HCT116 (cell line): ENCODE results near the gene PRPF40B. TPM values are rescaled to one million over a fixed set of nuclear protein-coding genes. Genes with fewer than 3 reads are reported as not detected.
A peak's percentile ranks its signal among the peaks of the same experiment; 100 is the strongest.

Experiments
- ATAC-seq: fragments of 200-7000 bp; cut with Tn5 transposase; 2 replicates; pipeline ENCODE4 v1.9.1; 2020; ENCODE audit warnings: mild to moderate bottlenecking, moderate library complexity
- BruUV-seq: library from RNA; stranded (reverse); fragments of 400-500 nt; replicated peaks from 2 replicates; lab custom pipeline; 2021; lab: Mats Ljungman, UMichigan
- CTCF ChIA-PET: fragments of 300-600 bp; sonication (Branson Sonifier 250); formaldehyde crosslinking; loops from one replicate; lab custom pipeline; 2021; ENCODE audit warnings: antibody characterized with exemption; lab: Charles Lee
- POLR2A ChIA-PET: fragments of 300-600, 350-600 bp; sonication (Branson Sonifier 250); formaldehyde crosslinking; loops from one replicate; lab custom pipeline; 2021; ENCODE audit warnings: antibody characterized with exemption; lab: Charles Lee
- RAD21 ChIA-PET, 2 experiments: fragments of 300-600 bp; sonication (Branson Sonifier 250); formaldehyde crosslinking; loops; one replicate each; lab custom pipeline; 2023; ENCODE audit warnings: low total read pairs in 2 of 2; ENCODE audit not compliant: uncharacterized antibody in 2 of 2, unreplicated experiment in 2 of 2, low non-redundant PET in 1 of 2; lab: Charles Lee
- DNase-seq: peaks from one replicate; pipeline ENCODE4 v3.0.0-alpha.2; 2010; ENCODE audit warnings: low read depth, low spot score
- H2AFZ ChIP-seq: fragments of 200-600 bp; shearing (Covaris generic), sonication (generic); 2 replicates; pipeline ENCODE4 v1.6.1; 2017; ENCODE audit warnings: low read depth, mixed run types, mixed read lengths, antibody characterized with exemption, low read length; ENCODE audit not compliant: poor library complexity, severe bottlenecking
- H3K27ac ChIP-seq: 2 replicates; pipeline ENCODE4 v1.5.1; 2012; ENCODE audit warnings: low read depth, low read length
- H3K27me3 ChIP-seq: fragments of 200-600 bp; sonication (generic); 2 replicates; pipeline ENCODE4 v1.6.1; 2016; ENCODE audit warnings: mixed run types, low read length, mixed read lengths; ENCODE audit not compliant: insufficient read depth
- H3K36me3 ChIP-seq, 2 experiments: fragments of 200-500 bp in 1 of 2; fragments of 200-600 bp in 1 of 2; sonication (Bioruptor generic) in 1 of 2; sonication (generic) in 1 of 2; 2 replicates each; pipeline versions ENCODE4 v1.5.1 to v1.6.1; 2014 to 2016; ENCODE audit warnings: low read length in 2 of 2, inconsistent platforms in 1 of 2, mixed read lengths in 1 of 2, mixed run types in 1 of 2; ENCODE audit not compliant: insufficient read depth in 2 of 2, control insufficient read depth in 1 of 2
- H3K4me1 ChIP-seq, 2 experiments: fragments of 200-600 bp in 1 of 2; sonication (generic) in 1 of 2; 2 replicates each; pipeline versions ENCODE4 v1.5.1 to v1.6.1; 2012 to 2017; ENCODE audit warnings: low read length in 2 of 2, inconsistent platforms in 1 of 2, mild to moderate bottlenecking in 1 of 2, mixed read lengths in 1 of 2, mixed run types in 1 of 2, moderate library complexity in 1 of 2; ENCODE audit not compliant: insufficient read depth in 2 of 2, control insufficient read depth in 1 of 2
- H3K4me2 ChIP-seq: fragments of 200-600 bp; sonication (generic); 2 replicates; pipeline ENCODE4 v1.6.1; 2017; ENCODE audit warnings: mixed run types, low read length, mixed read lengths
- H3K4me3 ChIP-seq, 2 experiments: fragments of 200-600 bp in 1 of 2; sonication (generic) in 1 of 2; replicated peaks in 1 of 2; 2 replicates each; pipeline ENCODE4 v1.5.1; 2011 to 2016; ENCODE audit warnings: low read length in 2 of 2, control low read depth in 1 of 2, low read depth in 1 of 2, mild to moderate bottlenecking in 1 of 2, mixed read lengths in 1 of 2, mixed run types in 1 of 2
- H3K79me2 ChIP-seq: fragments of 200-600 bp; sonication (generic); 2 replicates; pipeline ENCODE4 v1.6.1; 2017; ENCODE audit warnings: mild to moderate bottlenecking, mixed run types, low read length, moderate library complexity, mixed read lengths; ENCODE audit not compliant: insufficient read depth
- H3K9ac ChIP-seq: fragments of 200-600 bp; sonication (generic); 2 replicates; pipeline ENCODE4 v1.6.1; 2016; ENCODE audit warnings: low read length, mixed read lengths
- H3K9me2 ChIP-seq: fragments of 200-600 bp; sonication (generic), shearing (Covaris generic); 2 replicates; pipeline ENCODE4 v1.6.1; 2017; ENCODE audit warnings: mixed run types, mild to moderate bottlenecking, moderate library complexity; ENCODE audit not compliant: insufficient read depth
- H3K9me3 ChIP-seq, 2 experiments: fragments of 200-500 bp in 1 of 2; fragments of 200-600 bp in 1 of 2; sonication (Bioruptor generic) in 1 of 2; sonication (generic) in 1 of 2; 2 replicates each; pipeline ENCODE4 v1.6.1; 2014 to 2017; ENCODE audit warnings: low read length in 2 of 2, mixed read lengths in 2 of 2, inconsistent platforms in 1 of 2, low read depth in 1 of 2, mild to moderate bottlenecking in 1 of 2, mixed run types in 1 of 2, moderate library complexity in 1 of 2; ENCODE audit not compliant: control insufficient read depth in 1 of 2, insufficient read depth in 1 of 2
- H4K20me1 ChIP-seq: fragments of 200-600 bp; sonication (generic), shearing (Covaris generic); 2 replicates; pipeline ENCODE4 v1.6.1; 2017; ENCODE audit warnings: mixed run types, mild to moderate bottlenecking, moderate library complexity; ENCODE audit not compliant: insufficient read depth
- POLR2A ChIP-seq: IDR thresholded peaks from 2 replicates; pipeline ENCODE4 v1.7.0; 2011; ENCODE audit warnings: borderline replicate concordance; ENCODE audit not compliant: insufficient read depth, insufficient read length; ENCODE audit errors: extremely low read depth
- RAD21 ChIP-seq: IDR thresholded peaks from 2 replicates; pipeline ENCODE4 v1.6.1; 2012; ENCODE audit warnings: low read depth, mild to moderate bottlenecking
- intact Hi-C: fragments of 100-400 bp; cut with micrococcal nuclease; formaldehyde crosslinking; loops from 2 replicates; pipeline ENCODE4 v1.10.0; 2022
- total RNA-seq: library from RNA; stranded (reverse); gene quantifications from one replicate; pipeline ENCODE4 v1.2.1, GENCODE V29; 2021; ENCODE audit not compliant: unreplicated experiment
- TF ChIP-seq, protein P1 (sequence below), 3 experiments: fragments of 200-600 bp in 1 of 3; sonication (generic) in 1 of 3; IDR thresholded peaks in 2 of 3; conservative IDR thresholded peaks in 1 of 3; 2 replicates each; pipeline ENCODE4 v1.5.1; 2012 to 2017; ENCODE audit warnings: low read depth in 2 of 3, low read length in 2 of 3, antibody characterized with exemption in 1 of 3, borderline replicate concordance in 1 of 3, control low read depth in 1 of 3, mild to moderate bottlenecking in 1 of 3, mixed read lengths in 1 of 3, mixed run types in 1 of 3, moderate library complexity in 1 of 3; ENCODE audit not compliant: insufficient read depth in 1 of 3

PRPF40B gene
- total RNA-seq, 1 experiment from 2014 or later, result 29.0 TPM

- ChIA-PET CTCF (interaction anchor here (0.7 to 2.5 kb wide), 4 partner anchors 20 to 197 kb away, joined by 3 to 9 read pairs (median 3); partner anchors contain the start of gene TMBIM6), POLR2A (interaction anchor here (0.5 to 1.6 kb wide), 4 partner anchors 21 to 102 kb away, joined by 3 to 5 read pairs (median 4); partner anchors contain the start of genes PRPF40B and TMBIM6), RAD21 (no interaction called here)
- Histone ChIP-seq H3K4me2 (no peak overlapping the region), H3K4me3 (no peak overlapping the region), H3K36me3 (0 out of 4 replicates have a peak, but pooled peaks cover 0 to 3% of the 10 kb centered on the region in 2 experiments), H3K27me3 (no peaks in the 10 kb centered on the region), H4K20me1 (no peaks in the 10 kb centered on the region), H3K79me2 (no peaks in the 10 kb centered on the region), H3K4me1 (peaks cover 0 to 4% of the 10 kb centered on the region in 2 experiments; a peak in 2 of 4 replicates), H2AFZ (no peak overlapping the region), H3K9ac (no peak overlapping the region), H3K27ac (no peak overlapping the region), H3K9me2 (no peaks in the 10 kb centered on the region), H3K9me3 (no peaks in the 10 kb centered on the region)
- TF ChIP-seq, protein P1, sequence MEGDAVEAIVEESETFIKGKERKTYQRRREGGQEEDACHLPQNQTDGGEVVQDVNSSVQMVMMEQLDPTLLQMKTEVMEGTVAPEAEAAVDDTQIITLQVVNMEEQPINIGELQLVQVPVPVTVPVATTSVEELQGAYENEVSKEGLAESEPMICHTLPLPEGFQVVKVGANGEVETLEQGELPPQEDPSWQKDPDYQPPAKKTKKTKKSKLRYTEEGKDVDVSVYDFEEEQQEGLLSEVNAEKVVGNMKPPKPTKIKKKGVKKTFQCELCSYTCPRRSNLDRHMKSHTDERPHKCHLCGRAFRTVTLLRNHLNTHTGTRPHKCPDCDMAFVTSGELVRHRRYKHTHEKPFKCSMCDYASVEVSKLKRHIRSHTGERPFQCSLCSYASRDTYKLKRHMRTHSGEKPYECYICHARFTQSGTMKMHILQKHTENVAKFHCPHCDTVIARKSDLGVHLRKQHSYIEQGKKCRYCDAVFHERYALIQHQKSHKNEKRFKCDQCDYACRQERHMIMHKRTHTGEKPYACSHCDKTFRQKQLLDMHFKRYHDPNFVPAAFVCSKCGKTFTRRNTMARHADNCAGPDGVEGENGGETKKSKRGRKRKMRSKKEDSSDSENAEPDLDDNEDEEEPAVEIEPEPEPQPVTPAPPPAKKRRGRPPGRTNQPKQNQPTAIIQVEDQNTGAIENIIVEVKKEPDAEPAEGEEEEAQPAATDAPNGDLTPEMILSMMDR (IDR thresholded peaks at IDR 0.05 in 2 of 3, conservative IDR thresholded peaks at IDR 0.05 in 1 of 3; ENCODE audit: borderline replicate concordance in 1 of 3, insufficient read depth in 1 of 3, low read depth in 2 of 3, low read length in 2 of 3), result peak; percentile 89 to 96 (median 90)
- TF ChIP-seq RAD21 (peak; percentile 95), POLR2A (no peak)
- no TSS peak for BruUV-seq
- DNase-seq (peak; percentile 21), ATAC-seq (peak; percentile 87)
- intact Hi-C loops, result loop anchor here (1.0 to 10.0 kb wide), 4 partner anchors 63 to 190 kb away; partner anchors contain the start of gene FMNL3
These were observed 21.2 kb downstream of the PRPF40B start for GRCh38 chr12:49644620-49644994.
